Gastrocnemius medialis (tissue), 4 donors: Measurements from ENCODE around the gene CTIF.

Experiments used
- POLR2A ChIP-seq, 2 donors: fragments of 450-650 bp; IDR thresholded peaks; one replicate each; pipeline ENCODE4 v1.6.1; 2017; ENCODE audit warnings: antibody characterized with exemption in 2 of 2, mild to moderate bottlenecking in 2 of 2, moderate library complexity in 2 of 2
- TF ChIP-seq, protein P1 (sequence below), 5 experiments: fragments of 450-650 bp in 3 of 5; fragments of 200-600 bp in 2 of 5; sonication (generic) in 2 of 5; IDR thresholded peaks in 4 of 5; conservative IDR thresholded peaks in 1 of 5; 1 replicate in 4 of 5; 2 replicates in 1 of 5; pipeline ENCODE4 v1.5.1; 2016 to 2019; ENCODE audit warnings: antibody characterized with exemption in 5 of 5, mild to moderate bottlenecking in 3 of 5, moderate library complexity in 3 of 5

DNA sequence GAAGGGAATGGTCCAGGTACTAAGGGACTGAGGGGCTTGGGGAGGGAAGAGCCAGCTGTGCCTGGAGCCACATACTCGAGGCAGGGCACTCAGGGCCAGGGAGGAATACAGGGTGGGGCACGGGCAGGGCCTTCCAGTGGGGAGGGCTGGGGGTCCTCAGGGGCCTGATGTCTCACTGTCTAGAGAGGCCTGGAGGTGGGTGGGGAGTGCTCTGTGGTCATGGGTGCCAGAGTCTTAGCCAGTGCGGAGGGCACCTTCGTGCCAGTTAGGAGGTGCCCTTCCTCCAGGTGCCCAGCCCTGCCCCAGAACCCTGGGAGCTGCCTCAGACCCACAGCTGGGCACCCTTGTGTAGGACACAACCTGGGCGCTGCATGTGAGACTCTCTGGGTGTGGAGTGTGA is 330.8 kb downstream of the CTIF start:
- TF ChIP-seq, protein P1, sequence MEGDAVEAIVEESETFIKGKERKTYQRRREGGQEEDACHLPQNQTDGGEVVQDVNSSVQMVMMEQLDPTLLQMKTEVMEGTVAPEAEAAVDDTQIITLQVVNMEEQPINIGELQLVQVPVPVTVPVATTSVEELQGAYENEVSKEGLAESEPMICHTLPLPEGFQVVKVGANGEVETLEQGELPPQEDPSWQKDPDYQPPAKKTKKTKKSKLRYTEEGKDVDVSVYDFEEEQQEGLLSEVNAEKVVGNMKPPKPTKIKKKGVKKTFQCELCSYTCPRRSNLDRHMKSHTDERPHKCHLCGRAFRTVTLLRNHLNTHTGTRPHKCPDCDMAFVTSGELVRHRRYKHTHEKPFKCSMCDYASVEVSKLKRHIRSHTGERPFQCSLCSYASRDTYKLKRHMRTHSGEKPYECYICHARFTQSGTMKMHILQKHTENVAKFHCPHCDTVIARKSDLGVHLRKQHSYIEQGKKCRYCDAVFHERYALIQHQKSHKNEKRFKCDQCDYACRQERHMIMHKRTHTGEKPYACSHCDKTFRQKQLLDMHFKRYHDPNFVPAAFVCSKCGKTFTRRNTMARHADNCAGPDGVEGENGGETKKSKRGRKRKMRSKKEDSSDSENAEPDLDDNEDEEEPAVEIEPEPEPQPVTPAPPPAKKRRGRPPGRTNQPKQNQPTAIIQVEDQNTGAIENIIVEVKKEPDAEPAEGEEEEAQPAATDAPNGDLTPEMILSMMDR (IDR thresholded peaks at IDR 0.05 in 4 of 5, conservative IDR thresholded peaks at IDR 0.05 in 1 of 5): no peak
- TF ChIP-seq POLR2A (IDR thresholded peaks at IDR 0.05): no peak
